CD4-positive, alpha-beta T cell treated with Interleukin-6 for 4 hours (primary cell): ENCODE data around the gene GP9.

ENCODE experiments used
- DNase-seq: peaks from one replicate; pipeline ENCODE4 v3.0.0-alpha.2; 2020; ENCODE audit warnings: mixed read lengths

The GP9 gene

DNA sequence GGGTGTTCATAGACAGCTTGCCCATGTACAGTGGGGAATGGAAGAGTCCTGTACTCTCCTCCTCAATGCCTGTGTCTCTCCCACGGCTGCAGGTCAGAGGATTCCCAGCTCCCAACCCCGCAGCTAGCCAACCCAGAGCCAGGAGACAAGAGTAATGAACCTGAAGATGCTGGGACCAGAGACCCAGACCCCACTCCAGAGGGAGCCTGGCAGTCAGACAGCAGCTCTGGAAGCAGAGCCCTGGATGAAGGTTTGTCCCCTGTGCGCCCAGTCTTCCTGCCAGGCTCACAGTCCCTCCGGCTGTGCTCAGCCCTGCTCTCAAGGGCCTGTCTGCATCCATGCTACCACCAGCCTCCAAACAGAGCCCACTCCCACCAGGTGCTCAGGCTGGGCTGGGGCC lies 30.0 kb upstream of the GP9 start:
- no peak for DNase-seq

DNA sequence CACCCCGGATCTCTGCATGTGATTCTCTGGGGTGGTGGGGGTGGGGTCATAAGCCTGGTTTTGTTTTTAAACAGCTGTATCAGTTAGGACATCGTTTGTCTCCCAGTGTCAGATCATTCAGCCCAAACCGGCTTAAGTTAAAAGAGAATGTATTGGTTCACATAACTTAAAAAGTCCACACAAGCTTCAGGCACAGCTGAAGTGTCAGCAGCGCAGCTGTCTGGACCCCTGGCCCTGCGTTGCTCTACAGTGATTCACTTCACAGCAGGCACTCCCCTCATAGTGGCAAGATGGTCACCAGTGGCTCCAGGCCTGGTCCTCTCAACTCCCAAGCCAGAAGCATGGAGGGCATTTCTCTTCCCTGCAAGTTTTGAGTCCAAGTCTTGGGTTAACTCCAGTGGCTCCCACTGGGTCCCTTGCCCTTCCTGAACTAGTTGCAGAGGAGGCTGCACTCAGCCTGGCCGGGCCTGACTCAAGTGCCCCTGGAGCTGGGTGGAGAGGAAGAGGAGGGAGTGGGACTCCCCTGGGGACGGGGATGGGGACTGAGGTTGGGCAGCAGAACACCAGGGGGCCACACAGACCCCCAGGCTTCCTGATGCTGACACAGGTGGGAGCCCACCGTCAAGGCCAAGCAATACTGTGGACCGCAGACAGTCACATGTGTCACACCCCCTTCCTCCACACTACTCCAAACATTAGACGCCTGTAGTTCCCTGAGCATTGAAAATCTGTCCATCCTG lies 28.9 kb upstream of the GP9 start:
- DNase-seq: no peak

DNA sequence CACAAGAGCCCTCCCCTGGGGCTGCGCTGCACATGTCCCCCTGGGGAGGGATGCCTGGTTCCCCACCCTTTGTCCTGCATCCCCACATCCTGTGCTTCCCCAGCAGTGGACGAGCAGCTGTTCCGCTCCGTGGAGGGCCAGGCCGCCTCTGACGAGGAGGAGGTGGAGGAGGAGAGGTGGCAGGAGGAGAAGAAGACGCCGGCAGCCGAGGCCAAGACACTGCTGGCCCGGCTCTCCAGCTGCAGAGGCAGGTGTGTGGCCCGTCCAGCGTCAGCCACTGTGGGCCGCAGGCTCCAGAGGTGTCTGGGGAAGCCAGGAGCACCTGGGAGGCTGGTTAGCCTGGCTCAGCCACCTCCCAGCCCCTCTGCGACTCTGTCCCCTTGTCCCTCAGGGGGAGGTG lies 27.9 kb upstream of the GP9 start:
- DNase-seq: no peak

DNA sequence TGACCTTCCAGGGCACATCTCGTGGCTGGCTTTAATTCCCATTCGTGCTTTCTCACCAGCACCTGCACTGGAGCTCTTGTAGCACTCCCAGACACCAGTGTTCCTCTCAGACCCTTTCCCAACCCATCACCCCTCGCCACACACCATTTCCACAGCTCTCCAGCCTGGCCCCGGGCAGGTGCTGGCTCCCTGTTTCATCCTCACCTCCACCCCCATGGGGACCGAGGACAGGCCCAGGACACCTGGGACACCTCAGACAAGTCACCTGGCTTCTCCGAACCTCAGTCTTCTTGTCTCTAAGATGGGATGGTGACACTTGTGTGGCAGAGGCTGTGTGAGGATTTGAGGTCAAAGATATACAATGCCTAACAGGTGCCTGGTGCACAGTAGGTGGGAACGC lies 27.4 kb upstream of the GP9 start:
- DNase-seq: no peak

DNA sequence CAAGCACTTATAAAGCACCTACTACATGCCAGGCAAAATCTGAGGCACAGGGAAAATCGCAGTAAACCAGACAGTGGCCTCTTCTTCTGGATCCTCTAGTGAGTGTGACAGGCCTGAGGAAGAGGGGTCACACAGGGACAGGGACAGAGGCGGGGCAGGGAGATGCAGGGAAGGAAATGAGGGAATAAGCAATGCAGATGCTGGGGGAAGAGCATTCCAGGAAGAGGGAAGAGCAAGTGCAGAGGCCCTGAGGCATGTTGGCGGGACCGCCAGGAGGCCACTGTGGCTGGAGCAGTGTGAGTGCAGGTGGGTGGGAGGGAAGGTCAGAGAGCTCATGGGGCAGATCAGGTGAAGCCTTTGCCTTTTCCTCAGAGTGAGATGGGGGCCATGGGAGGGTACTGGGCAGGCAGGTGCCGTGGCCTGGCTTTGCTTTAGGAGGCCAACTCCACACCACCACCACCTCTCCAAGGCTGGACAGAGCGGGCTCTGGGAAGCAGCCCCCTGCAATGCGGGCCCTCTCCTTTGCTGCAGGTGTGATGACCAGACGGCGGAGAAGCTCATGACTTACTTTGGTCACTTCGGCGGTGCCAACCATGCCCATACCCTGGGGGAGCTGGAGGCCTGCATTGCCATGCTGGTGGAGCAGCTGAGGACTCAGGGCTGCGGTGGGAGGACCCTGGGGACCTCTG lies 26.8 kb upstream of the GP9 start:
- DNase-seq: no peak

DNA sequence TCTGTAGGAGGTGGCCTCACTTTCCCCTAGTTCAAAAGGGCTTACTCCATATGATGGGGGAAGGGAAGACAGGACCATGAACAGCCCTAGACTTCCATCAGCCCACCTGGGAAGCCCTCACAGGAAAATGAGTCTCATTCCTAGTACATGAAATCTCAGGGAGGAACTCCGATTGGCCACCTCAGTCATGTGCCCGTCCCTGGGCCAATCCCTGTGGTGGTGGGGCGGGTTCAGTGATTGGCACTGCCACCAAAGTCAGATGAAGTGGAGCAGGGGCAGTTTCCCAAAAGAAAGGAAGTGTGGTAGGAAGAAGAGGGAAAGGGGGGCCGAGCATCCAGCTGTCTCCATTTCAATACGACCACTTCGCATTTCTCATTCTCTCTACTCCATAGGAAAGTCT lies 25.9 kb upstream of the GP9 start:
- no peak for DNase-seq

DNA sequence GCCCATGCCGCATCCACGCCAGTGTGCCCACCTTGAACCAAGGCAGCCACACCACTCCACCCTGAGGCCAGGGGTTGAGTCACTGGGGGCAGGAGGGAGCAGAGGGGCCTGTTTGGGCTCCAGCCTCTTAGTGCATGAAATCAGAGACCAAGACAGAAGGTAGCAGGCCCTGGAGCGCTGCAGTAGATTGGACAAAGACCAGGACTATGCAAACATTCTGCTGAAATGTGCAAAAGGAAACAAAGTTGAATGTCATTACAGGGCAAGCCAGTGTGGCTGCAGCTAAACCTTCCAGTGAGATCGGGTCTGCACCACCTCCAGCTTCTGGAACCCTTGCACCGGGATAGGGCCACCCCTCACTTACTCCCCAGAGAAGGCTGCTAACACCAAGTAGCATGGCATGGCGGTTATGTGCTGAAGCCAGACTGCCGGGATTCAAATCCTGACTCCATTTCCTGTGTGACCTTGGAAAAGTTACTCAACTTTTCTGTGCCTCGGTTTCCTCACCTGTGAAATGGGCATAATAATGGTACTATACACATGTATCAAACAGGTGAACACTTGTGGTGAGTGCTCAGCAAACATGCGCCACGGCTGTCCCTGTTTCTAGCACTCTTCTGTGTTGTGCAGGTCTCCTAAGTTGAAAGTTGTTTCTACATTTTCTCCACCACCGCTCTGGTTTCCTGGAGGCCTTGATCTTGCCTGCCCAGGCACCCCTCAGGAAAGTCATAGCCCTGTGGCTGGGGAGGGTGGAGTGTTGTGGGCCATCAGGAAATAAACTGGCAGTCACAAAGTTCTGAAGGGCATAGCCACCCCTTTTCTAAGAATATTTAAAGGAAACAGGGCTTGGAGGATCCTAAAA lies 25.0 kb upstream of the GP9 start:
- DNase-seq: peak; percentile 31

DNA sequence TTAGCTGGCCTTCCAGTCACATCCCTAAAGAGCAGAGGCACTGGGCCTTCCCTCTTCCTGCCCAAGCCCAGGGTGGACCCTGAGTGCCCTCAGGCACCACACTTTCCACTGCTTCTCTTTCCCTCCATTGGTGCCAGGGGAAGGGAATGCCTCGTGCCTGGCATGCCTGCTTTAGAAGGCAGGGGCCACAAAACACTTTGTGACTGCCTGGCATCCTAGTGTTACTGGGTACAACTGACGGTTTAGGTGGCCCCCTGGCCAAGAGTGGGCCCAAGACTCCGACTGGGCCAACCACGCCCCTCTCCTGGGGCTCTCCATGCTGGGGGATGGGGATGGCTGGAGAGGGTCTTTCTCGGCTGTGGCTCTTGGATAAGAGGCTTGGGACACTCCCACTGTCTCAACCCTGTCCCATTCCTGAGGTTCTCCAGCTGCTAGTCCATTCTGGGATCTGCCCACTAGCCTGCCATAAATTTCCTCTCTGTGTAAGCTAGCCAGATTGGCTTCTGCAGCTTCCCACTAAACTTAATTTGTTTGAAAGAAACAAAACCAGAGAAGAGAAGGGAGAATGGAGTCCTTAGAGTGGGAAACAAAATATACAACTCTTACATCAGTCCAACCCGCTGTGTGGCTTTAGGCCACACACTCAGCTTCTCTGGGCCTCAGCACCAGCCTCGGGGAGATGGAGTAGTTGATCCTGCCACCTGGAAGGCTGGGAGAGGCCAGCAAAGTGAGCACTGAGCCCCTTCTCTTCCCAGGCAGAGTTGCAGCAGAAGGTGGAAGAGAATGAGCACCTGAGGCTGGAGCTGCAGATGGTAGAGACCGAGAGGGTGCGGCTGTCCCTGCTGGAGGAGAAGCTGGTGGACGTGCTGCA lies 24.1 kb upstream of the GP9 start:
- no peak for DNase-seq

DNA sequence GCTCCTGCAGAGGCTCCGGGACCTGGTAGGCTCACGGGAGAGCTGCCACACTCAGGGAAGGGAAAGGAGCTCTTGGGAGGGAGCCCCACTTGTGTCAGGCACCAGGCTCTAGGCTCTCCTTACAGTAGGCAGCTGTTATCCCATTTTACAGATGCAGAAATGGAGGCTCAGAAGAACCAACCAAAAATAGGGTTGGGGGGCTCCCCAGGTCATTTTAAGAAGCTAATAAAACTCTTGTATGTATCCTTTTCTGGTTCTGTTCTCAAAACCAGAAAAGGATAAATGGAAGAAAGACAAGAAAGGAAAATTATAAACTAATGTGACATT lies 23.5 kb upstream of the GP9 start:
- no peak for DNase-seq

DNA sequence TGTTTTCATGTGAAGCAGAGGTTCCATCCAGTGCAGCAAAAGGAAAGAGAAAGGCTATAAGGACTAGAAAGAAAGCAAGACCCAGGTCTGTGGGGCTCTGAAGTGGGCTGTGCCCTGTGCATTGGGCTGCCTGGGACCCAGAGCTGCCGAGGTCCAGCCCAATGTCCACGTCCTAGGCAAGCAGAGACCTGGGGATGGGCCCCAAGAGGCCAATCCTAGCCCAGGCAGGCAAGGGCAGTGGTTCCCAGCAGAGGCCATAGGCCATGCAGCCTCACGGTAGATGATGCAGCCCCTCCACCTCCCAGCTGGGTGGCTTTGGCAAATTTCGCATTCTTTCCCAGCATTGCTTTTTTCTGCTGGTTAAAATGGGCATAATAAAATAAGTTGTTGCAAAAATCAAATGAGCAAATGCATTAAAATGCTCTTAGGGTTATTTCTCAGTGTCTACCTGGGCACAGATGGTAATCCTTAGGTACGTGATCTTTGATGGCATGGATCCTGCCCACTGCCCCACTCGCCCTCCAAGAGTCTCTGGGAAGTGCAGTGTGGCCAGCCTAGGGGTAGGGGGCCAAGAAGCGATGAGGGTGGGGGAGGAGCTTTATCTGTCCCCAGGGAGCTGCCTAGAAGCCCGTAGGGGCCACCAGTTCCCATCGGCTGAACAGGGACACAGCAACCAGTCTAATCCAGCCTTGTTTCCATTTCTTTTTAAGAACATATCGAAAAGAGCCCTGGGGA lies 22.3 kb upstream of the GP9 start:
- DNase-seq: no peak

DNA sequence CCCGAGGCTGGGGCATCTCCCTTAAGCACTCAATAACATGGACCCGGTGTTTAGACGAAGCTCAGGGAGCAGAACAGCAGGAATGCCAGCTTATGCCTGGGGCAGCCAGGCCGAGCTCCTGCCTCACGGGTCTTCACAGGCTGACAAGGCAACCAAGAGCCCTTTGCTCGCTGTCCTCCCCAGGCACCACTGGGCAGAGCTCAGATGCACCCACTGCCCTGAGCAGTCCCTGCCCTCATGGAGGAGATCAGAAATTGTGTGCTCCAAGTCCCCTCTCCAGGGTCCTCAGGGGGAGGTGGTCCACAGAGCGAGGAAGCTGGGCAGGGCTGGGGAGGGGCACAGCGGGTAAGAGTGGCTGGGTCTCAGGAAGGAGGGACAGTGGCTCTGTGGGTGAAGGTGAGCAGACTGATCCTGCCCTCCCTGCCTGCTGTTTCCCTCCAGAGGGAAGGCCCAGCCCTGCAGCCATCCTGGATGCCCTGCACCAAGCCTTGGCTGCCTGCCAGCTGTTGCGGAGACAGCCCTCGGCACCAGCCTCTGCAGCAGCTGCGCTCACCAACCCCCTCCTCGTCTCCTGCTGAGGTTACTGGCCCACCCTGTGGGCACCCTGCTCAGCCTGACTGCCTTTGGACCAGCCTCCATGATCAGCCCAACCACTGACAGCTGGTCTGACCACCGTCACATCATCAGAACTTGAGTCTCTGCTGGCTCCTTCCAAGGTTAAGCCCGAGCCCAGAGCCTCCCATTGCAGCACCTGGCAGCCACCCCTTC lies 21.1 kb upstream of the GP9 start:
- peak; percentile 42 for DNase-seq

DNA sequence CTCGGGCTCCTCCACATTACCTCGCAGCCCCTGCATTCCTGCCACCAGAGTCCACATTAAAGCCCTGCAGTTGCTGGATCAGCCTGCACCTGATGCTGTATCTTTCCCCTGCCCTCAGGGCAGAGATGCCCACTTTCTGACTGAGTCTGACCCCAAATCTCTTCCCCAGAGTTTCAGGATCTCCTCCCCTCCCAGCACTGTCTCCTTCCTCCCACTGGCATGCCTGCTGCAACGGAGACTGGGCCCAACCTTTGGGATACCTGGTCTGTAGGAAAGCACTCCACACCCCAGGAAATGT lies 20.6 kb upstream of the GP9 start:
- no peak for DNase-seq

DNA sequence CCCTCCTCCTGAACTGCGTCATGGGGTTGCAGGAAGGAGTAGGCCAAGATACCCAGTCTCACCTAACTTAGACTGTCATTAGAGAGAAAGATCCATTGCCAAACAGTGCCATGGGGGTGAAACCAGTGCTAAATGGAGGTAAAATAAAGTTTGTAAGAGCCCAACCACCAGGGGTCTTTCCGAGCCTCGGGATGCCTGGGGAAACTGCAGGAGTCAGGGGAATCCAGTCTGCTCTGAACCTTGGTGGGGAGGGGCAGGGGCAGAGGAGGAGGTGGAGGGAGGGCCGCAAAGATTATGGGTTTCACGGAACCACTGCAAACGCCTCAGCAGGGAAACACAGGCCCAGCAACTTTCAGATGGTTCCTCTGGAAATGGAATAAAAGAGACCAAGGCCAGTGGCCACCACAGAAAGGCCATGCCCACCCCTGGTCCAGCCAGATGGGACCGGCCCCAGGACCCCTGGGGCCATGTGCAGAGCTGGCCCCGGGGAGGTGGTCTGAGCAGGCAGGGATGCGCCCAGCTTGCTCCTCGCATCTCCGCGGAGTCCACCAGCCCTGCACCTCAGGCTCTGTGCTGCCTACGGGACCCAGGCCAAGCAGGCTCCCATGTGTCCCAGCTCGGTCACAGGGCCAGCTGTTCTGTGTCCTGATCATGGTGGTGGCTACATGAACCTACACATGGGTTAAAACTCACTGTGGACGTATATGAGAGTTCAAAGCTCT lies 19.8 kb upstream of the GP9 start:
- DNase-seq: no peak

DNA sequence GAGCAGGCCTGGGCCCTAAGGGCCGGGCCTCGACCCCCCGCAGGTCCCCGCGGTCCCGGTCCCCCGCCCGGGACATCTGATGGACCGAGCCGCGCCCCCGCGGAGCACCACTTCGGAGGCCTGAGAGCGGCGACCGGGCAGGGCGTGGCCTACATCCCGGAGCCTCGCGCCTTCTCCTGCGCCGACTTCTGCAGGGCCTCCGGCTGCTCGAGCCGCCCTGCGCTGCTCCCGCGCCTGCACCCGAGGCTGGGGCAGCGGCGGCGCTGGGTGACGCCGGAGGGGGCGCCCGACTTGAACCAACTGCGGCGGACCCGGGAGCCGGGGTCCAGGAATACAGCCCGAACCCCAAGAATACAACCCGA lies 14.9 kb upstream of the GP9 start:
- peak; percentile 58 for DNase-seq

DNA sequence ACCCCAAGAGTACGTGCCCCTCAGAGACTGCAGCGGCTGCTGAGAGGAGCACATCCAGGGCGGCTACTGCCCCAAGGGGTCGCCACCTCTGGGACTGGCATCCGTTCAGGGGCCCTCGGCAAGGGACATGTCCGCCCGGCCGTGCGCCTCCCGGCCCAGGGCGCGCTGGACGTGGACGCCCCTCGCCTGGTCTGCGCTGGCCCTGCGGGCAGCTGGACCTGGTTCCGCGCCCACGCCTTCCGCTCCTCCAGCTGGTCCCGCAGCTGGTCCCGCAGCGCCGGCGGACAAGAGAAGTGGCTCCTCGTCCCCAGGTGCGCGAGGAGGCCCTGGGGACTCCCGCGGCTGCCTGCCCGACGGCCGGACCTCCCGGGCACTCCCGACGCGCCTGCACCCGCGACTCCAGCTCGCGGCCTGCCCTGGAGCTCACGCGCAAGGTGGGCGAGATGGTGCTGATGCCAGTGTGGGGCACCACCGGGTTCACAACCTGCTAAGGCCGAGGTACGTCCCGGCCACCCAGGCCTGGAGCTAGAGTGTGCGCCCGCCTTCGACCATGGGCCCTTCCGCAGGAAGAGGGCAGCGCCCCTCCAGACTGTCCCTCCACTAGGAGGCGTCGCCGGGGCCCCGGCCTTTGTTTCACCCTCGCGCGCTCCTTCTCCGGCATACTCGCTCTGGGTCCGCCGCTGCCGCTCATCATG lies 14.4 kb upstream of the GP9 start:
- no peak for DNase-seq

DNA sequence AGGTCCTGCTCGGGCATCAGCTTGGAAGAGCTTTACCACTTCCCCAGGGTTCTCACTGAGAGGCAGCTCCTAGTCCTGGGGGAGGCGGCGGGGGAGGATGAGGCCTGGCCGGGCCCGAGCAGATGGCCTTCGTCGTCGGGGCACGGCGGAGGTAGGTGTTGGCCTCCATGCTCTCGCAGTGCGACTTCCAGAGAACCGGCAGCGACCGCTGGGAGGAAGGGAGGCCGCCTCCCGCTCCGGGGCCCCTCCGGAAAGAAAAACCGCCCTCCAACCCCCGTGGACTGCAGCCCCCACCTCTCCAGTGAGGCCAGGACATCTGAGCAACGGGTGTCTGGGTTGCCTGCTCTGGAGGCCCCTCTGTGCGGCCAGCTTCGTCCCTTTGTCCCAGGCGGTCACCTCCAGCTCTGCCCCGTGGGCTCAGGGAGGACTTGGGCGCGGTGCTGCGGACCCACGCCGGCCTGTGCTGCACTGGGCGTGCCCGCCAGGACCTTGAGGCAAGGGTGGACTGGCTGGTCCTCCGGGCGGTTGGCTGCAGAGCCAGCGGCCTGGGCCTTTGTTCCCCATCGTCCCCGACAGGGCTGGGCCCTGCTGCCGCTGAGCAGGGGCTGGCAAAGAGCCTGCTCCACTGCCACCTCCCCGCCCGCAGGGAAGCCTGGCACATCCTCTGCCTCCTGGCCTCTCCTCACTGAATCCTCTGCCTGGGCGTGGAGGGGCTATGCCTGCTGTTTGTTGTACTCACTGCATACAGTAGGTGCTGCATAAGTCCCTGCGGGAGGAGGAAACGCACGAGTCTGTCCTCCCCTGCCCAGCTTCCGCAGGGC lies 13.6 kb upstream of the GP9 start:
- DNase-seq: no peak

DNA sequence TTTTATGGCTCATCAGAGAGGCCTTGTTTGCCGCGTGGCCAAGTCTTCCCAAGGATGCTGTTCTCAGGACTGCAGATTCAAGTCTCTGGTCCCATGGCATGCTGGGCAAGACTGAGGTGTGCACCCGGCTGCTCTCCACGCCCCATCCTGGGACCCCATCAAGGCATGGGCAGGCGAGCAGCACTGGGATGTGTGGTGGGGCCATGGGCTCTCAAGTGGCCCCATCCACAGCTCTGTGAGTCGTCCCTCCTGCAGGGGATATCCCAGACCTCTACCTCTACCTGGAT lies 13.1 kb upstream of the GP9 start:
- no peak for DNase-seq

DNA sequence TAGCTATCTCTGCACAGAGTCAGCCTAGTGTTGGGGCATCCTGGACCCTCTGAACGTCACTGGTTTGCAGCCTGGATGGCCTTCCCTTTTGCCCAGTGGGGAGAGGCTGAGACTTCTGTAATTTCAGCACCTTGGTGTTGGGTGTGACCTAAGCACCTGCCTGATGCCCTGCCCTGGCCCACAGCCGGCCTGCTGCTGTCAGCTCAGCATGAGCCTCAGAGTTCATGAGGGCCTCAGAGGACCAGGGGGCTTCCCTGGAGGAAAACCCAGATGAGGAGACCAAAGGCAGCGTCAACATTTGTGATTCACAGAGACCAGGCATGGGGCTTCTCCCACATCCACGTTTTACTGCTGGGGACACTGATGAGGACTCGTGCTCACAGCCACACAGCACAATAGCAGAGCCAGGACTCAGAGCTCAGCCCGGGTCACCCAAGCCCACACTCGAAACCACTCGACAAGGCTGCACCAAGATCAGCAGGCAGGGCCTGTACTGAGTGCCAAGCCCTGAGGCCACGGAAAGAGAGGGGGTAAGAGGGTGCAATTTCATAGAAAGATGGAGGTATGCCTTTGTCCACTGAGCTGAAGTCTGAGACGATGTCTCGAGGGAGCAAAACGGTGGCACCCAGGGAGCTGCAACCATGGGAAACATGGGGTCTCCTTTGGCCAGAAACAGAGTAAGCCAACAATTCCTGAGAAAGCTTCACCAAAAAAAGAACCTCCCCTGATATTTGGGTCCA lies 9.9 kb upstream of the GP9 start:
- DNase-seq: no peak

DNA sequence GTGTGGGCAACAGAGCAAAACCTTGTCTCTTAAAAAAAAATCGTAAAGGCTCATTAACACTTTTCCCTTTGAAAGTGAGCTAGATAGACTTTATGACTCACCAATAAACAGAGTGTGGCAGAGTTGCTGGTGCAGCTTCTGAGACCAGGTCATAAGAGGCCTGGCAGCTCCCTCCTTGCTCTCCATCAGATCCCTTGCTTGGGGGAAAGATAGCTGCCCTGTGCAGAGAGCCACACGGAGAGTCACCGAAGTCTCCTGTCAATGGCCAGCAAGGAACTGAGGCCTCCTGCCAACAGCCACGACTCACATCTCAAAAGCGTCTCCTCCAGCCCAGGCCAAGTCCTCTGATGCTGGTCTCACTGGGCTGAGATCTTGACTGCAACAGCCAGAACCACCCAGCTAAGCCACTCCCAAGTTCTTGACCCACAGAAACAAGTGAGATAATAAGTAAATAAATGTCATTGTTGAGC lies 8.7 kb upstream of the GP9 start:
- no peak for DNase-seq
